Prostate gland (tissue), 2 donors: ENCODE measurements around the gene TXNDC17. TPM values are rescaled to one million over a fixed set of nuclear protein-coding genes. Genes with fewer than 3 reads are reported as not detected.

Experiments used
- DNase-seq: peaks from one replicate; pipeline ENCODE4 v3.0.0-alpha.2; 2019; ENCODE audit warnings: low spot score
- H3K27ac ChIP-seq, 2 donors: fragments of 200-600 bp; sonication (generic); 2 replicates each; pipeline ENCODE4 v1.5.1; 2017 to 2019
- H3K27me3 ChIP-seq: fragments of 200-600 bp; sonication (generic); replicated peaks from 2 replicates; pipeline ENCODE4 v1.5.1; 2019; ENCODE audit not compliant: insufficient read depth
- H3K36me3 ChIP-seq, 2 donors: fragments of 200-600 bp; sonication (generic); 1 replicate in 1 of 2; 2 replicates in 1 of 2; pipeline versions ENCODE4 v1.5.1 to v1.8.1; 2017 to 2019
- H3K4me1 ChIP-seq: fragments of 200-600 bp; sonication (generic); replicated peaks from 2 replicates; pipeline ENCODE4 v1.5.1; 2019
- H3K4me3 ChIP-seq, 2 donors: fragments of 200-600 bp; sonication (generic); 2 replicates each; pipeline ENCODE4 v1.5.1; 2017 to 2019
- H3K9me3 ChIP-seq: fragments of 200-600 bp; sonication (generic); 2 replicates; pipeline ENCODE4 v1.5.1; 2017
- POLR2A ChIP-seq: fragments of 450-650 bp; IDR thresholded peaks from one replicate; pipeline ENCODE4 v1.6.1; 2016; ENCODE audit warnings: antibody characterized with exemption, mild to moderate bottlenecking
- POLR2AphosphoS5 ChIP-seq: sonication (generic); formaldehyde crosslinking; IDR thresholded peaks from one replicate; pipeline ENCODE4 v1.6.1; 2017; ENCODE audit warnings: antibody characterized with exemption
- whole genome bisulfite sequencing: methylation state at CpG from one replicate; pipeline ENCODE4 v1.1.5; 2018; 5-methylcytosine and 5-hydroxymethylcytosine counted together
- intact Hi-C: fragments of 100-400 bp; cut with DNase I; formaldehyde crosslinking; loops from one replicate; pipeline ENCODE4 v1.14.2; 2022
- total RNA-seq, 2 donors: library from RNA; depleted of rRNA; stranded (reverse); fragments of >200 nt; gene quantifications; one replicate each; pipeline ENCODE4 v1.1.0, GENCODE V29; 2016
- TF ChIP-seq, protein P1 (sequence below), 4 experiments: fragments of 200-600 bp in 2 of 4; fragments of 450-650 bp in 2 of 4; sonication (generic) in 2 of 4; IDR thresholded peaks; 1 replicate in 3 of 4; 2 replicates in 1 of 4; pipeline ENCODE4 v1.5.1; 2016 to 2019; ENCODE audit warnings: antibody characterized with exemption in 4 of 4, mild to moderate bottlenecking in 2 of 4, moderate library complexity in 2 of 4

Gene TXNDC17
- total RNA-seq, 2 donors from 2014 or later: 111 to 220 TPM

DNA sequence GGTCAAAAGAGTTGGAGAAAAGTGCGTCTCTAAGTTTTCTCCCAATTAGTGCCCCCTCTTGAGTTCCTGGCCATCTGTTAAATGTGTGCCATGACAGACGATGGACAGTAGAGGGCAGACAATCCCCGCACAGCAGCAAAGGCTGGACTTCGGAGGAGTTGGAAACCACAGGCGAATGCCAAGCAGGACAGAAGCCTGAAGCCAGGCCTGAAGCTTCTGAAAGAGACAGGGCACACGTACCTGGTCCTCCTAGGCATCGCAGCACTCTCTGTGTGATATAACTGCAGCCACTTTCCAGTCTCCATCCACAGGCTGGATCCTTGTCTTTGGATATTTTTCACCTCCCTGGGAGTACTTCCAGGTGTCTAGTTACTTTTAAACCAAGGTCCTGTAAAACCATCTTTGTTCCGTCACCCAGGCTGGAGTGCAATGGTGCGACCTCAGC, 25.2 kb downstream of the TXNDC17 start:
- no peak overlapping the region for H3K27ac ChIP-seq
- H3K4me3 ChIP-seq: no peak overlapping the region
- WGBS: 13% methylated on average over 9 of the region's 9 CpGs
- no peaks in the 10 kb centered on the region for H3K9me3 ChIP-seq
- intact Hi-C loops: loop anchor here (5.0 kb wide), 2 partner anchors 176 to 336 kb away; no protein-coding TSS in a partner anchor
- no peaks in the 10 kb centered on the region for H3K36me3 ChIP-seq
- no peaks in the 10 kb centered on the region for H3K27me3 ChIP-seq
- TF ChIP-seq POLR2AphosphoS5 (peak; percentile 22), POLR2A (no peak)
- TF ChIP-seq, protein P1, sequence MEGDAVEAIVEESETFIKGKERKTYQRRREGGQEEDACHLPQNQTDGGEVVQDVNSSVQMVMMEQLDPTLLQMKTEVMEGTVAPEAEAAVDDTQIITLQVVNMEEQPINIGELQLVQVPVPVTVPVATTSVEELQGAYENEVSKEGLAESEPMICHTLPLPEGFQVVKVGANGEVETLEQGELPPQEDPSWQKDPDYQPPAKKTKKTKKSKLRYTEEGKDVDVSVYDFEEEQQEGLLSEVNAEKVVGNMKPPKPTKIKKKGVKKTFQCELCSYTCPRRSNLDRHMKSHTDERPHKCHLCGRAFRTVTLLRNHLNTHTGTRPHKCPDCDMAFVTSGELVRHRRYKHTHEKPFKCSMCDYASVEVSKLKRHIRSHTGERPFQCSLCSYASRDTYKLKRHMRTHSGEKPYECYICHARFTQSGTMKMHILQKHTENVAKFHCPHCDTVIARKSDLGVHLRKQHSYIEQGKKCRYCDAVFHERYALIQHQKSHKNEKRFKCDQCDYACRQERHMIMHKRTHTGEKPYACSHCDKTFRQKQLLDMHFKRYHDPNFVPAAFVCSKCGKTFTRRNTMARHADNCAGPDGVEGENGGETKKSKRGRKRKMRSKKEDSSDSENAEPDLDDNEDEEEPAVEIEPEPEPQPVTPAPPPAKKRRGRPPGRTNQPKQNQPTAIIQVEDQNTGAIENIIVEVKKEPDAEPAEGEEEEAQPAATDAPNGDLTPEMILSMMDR (IDR thresholded peaks at IDR 0.05): peak; percentile 57 to 89 (median 78)
- DNase-seq: peak; percentile 61
- no peaks in the 10 kb centered on the region for H3K4me1 ChIP-seq

DNA sequence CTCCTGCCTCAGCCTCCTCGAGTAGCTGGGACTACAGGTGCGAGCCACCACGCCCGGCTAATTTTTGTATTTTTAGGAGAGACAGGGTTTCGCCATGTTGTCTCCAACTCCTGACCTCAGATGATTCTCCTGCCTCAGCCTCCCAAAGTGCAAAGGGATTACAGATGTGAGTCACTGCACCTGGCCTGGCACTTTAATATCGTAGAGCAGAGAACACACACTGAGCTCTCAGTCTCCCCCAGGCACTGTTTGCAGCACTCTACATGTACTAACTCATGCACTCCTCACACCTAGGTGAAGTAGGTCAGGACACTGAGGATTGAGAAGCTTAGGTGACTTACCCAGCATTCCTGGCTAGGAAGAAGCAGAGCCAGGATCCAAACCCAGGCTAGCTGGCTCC, 25.7 kb downstream of the TXNDC17 start:
- WGBS: 90% methylated on average over 6 of the region's 6 CpGs
- Histone ChIP-seq H3K9me3 (no peaks in the 10 kb centered on the region), H3K4me1 (no peaks in the 10 kb centered on the region), H3K4me3 (no peak overlapping the region), H3K27me3 (no peaks in the 10 kb centered on the region), H3K36me3 (no peaks in the 10 kb centered on the region), H3K27ac (no peak overlapping the region)
- no peak for TF ChIP-seq POLR2A
- TF ChIP-seq, protein P1 (IDR thresholded peaks at IDR 0.05): no peak
- no peak for TF ChIP-seq POLR2AphosphoS5
- DNase-seq: no peak
- intact Hi-C loops: loop anchor here (5.0 kb wide), 2 partner anchors 176 to 336 kb away; no protein-coding TSS in a partner anchor

DNA sequence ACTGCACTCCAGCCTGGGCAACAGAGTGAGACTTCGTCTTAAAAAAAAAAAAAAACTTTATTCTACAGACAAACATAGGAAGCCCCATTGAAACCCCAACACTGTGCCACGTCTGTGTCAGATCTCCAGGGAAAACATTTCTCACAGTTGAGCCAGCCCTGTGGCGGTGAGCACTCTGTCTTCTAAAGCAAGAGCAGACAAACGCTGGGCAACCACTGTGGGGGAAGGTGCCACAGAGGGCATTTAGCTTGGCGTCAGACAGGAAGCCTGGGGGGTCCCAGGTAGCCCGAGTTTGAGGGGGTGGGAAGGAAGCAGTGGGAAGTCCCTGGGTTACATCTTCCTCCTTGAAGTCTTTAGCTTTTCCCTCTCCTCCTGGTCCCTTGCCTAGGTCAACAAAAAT, 26.7 kb downstream of the TXNDC17 start:
- Histone ChIP-seq H3K9me3 (no peaks in the 10 kb centered on the region), H3K4me1 (no peaks in the 10 kb centered on the region), H3K27me3 (no peaks in the 10 kb centered on the region), H3K4me3 (no peak overlapping the region), H3K27ac (no peak overlapping the region), H3K36me3 (no peaks in the 10 kb centered on the region)
- TF ChIP-seq POLR2A: no peak
- TF ChIP-seq, protein P1 (IDR thresholded peaks at IDR 0.05): no peak
- no peak for TF ChIP-seq POLR2AphosphoS5
- intact Hi-C loops: loop anchor here (5.0 kb wide), 2 partner anchors 175 to 335 kb away; no protein-coding TSS in a partner anchor
- no peak for DNase-seq
- 71% methylated on average over 6 of the region's 6 CpGs for WGBS

DNA sequence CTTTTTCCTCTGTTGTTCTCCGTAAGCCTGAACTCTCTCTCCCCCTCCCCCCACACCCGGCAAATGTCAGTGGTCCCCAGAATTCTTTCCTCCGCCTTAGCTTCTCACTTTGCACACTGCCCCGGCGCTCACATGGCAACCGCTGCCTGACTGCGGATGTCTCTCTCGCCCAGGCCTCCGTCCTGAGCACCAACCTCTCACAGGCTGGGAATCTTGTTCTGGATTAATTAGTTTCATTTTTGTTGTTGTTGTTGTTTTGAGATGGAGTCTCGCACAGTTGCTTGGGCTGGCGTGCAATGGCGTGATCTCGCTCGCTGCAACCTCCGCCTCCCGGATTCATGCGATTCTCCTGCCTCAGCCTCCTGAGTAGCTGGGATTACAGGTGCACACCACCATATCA, 27.4 kb downstream of the TXNDC17 start:
- no peak for TF ChIP-seq POLR2AphosphoS5
- TF ChIP-seq, protein P1 (IDR thresholded peaks at IDR 0.05): no peak
- no peak for TF ChIP-seq POLR2A
- DNase-seq: no peak
- H3K27me3 ChIP-seq: no peaks in the 10 kb centered on the region

More for the DNA sequence above, 27.4 kb downstream of the TXNDC17 start:
- H3K36me3 ChIP-seq: no peaks in the 10 kb centered on the region
- no peak overlapping the region for H3K27ac ChIP-seq
- 82% methylated on average over 17 of the region's 17 CpGs for WGBS
- intact Hi-C loops: loop anchor here (5.0 kb wide), 2 partner anchors 174 to 334 kb away; no protein-coding TSS in a partner anchor
- no peak overlapping the region for H3K4me3 ChIP-seq
- H3K4me1 ChIP-seq: no peaks in the 10 kb centered on the region
- no peaks in the 10 kb centered on the region for H3K9me3 ChIP-seq
